H1 (cell line): Measurements from ENCODE around the gene DDX19B. TPM values are rescaled to one million over a fixed set of nuclear protein-coding genes. Genes with fewer than 3 reads are reported as not detected.

Source experiments
- CTCF ChIA-PET: fragments of 300-600 bp; sonication (Branson Sonifier 250); formaldehyde crosslinking; loops from one replicate; lab custom pipeline; 2021; ENCODE audit not compliant: partially characterized antibody; lab: Charles Lee
- POLR2A ChIA-PET: fragments of 300-600 bp; sonication (Branson Sonifier 250); formaldehyde crosslinking; loops from one replicate; lab custom pipeline; 2021; ENCODE audit warnings: inconsistent platforms; ENCODE audit not compliant: partially characterized antibody; lab: Charles Lee
- DNase-seq, 2 experiments: peaks; one replicate each; pipeline versions ENCODE4 v3.0.0 to v3.0.0-alpha.2; 2010 to 2022; ENCODE audit warnings: low spot score in 2 of 2, low read depth in 1 of 2, mixed read lengths in 1 of 2
- FAIRE-seq: peaks from 2 replicates; lab custom pipeline; 2011; peaks lifted over from hg19 to GRCh38; lab: Jason Lieb, UNC
- H2AFZ ChIP-seq: 2 replicates; pipeline ENCODE4 v1.8.1; 2012; ENCODE audit warnings: low read length, inconsistent platforms
- H2AK5ac ChIP-seq: 2 replicates; pipeline ENCODE4 v1.6.1; 2013; ENCODE audit warnings: low read depth, low read length
- H2BK120ac ChIP-seq: replicated peaks from 2 replicates; pipeline ENCODE3; 2013; ENCODE audit warnings: low read depth, low read length, inconsistent platforms
- H2BK12ac ChIP-seq: 2 replicates; pipeline ENCODE4 v1.6.1; 2013; ENCODE audit warnings: low read depth, low read length
- H2BK15ac ChIP-seq: 2 replicates; pipeline ENCODE4 v1.6.1; 2013; ENCODE audit warnings: low read length
- H2BK20ac ChIP-seq: 2 replicates; pipeline ENCODE4 v1.6.1; 2013; ENCODE audit warnings: low read length
- H2BK5ac ChIP-seq: 2 replicates; pipeline ENCODE4 v1.6.1; 2013; ENCODE audit warnings: low read depth, low read length
- H3K14ac ChIP-seq: 2 replicates; pipeline ENCODE4 v1.6.1; 2013; ENCODE audit warnings: inconsistent platforms; ENCODE audit not compliant: insufficient read length
- H3K18ac ChIP-seq: 2 replicates; pipeline ENCODE4 v1.6.1; 2013; ENCODE audit warnings: low read length; ENCODE audit errors: extremely low read depth
- H3K23ac ChIP-seq: 2 replicates; pipeline ENCODE4 v1.6.1; 2013; ENCODE audit warnings: inconsistent platforms; ENCODE audit not compliant: insufficient read length
- H3K23me2 ChIP-seq: 2 replicates; pipeline ENCODE4 v1.6.1; 2013; ENCODE audit warnings: low read depth, low read length
- H3K27ac ChIP-seq: 2 replicates; pipeline ENCODE4 v1.6.1; 2011; ENCODE audit warnings: low read depth, low read length, inconsistent platforms
- H3K27me3 ChIP-seq, 4 experiments: replicated peaks in 1 of 4; 1 replicate in 1 of 4; 2 replicates in 3 of 4; pipeline versions ENCODE4 v1.6.1 to v1.8.1; 2011 to 2013; ENCODE audit warnings: low read length in 3 of 4, mild to moderate bottlenecking in 3 of 4, inconsistent platforms in 2 of 4, mixed read lengths in 2 of 4, moderate library complexity in 1 of 4; ENCODE audit not compliant: control insufficient read depth in 3 of 4, insufficient read depth in 3 of 4; ENCODE audit errors: extremely low read depth in 1 of 4
- H3K36me3 ChIP-seq, 4 experiments: 2 replicates each; pipeline versions ENCODE4 v1.6.1 to v1.8.1; 2011 to 2013; ENCODE audit warnings: mild to moderate bottlenecking in 4 of 4, low read length in 3 of 4, moderate library complexity in 2 of 4, control low read depth in 1 of 4, inconsistent platforms in 1 of 4; ENCODE audit not compliant: insufficient read depth in 4 of 4, control insufficient read depth in 2 of 4
- H3K4ac ChIP-seq: replicated peaks from 2 replicates; pipeline ENCODE3; 2013; ENCODE audit warnings: low read length, low read depth, mixed read lengths, inconsistent platforms; ENCODE audit not compliant: insufficient read length
- H3K4me1 ChIP-seq, 4 experiments: replicated peaks in 1 of 4; 1 replicate in 1 of 4; 2 replicates in 3 of 4; pipeline versions ENCODE4 v1.6.1 to v1.8.1; 2011 to 2013; ENCODE audit warnings: low read length in 3 of 4, inconsistent platforms in 2 of 4, mixed read lengths in 1 of 4; ENCODE audit not compliant: insufficient read depth in 4 of 4, control insufficient read depth in 3 of 4
- H3K4me2 ChIP-seq, 2 experiments: 2 replicates each; pipeline versions ENCODE4 v1.6.1 to v1.8.1; 2011 to 2013; ENCODE audit warnings: low read depth in 2 of 2, low read length in 2 of 2, control low read depth in 1 of 2, inconsistent platforms in 1 of 2, mild to moderate bottlenecking in 1 of 2; ENCODE audit not compliant: insufficient read depth in 1 of 2
- H3K4me3 ChIP-seq, 4 experiments: fragments of 200-600, 300-600 bp in 1 of 4; sonication (generic), shearing (Covaris generic), sonication (Bioruptor Twin) in 1 of 4; 2 replicates each; pipeline versions ENCODE4 v1.5.1 to v1.8.1; 2011 to 2016; ENCODE audit warnings: low read length in 4 of 4, low read depth in 3 of 4, control low read depth in 2 of 4, inconsistent platforms in 2 of 4, mild to moderate bottlenecking in 2 of 4, mixed read lengths in 1 of 4, moderate library complexity in 1 of 4; ENCODE audit not compliant: insufficient read depth in 2 of 4; ENCODE audit errors: extremely low read depth in 1 of 4
- H3K56ac ChIP-seq: replicated peaks from 2 replicates; pipeline ENCODE3; 2013; ENCODE audit warnings: low read depth, mild to moderate bottlenecking, mixed read lengths, low read length, inconsistent platforms; ENCODE audit not compliant: insufficient read length
- H3K79me1 ChIP-seq: 2 replicates; pipeline ENCODE4 v1.6.1; 2013; ENCODE audit warnings: low read depth, low read length, control low read depth
- H3K79me2 ChIP-seq, 2 experiments: 2 replicates each; pipeline versions ENCODE4 v1.6.1 to v1.8.1; 2012 to 2013; ENCODE audit warnings: low read length in 2 of 2, mild to moderate bottlenecking in 2 of 2, inconsistent platforms in 1 of 2; ENCODE audit not compliant: insufficient read depth in 2 of 2, control insufficient read depth in 1 of 2
- H3K9ac ChIP-seq, 4 experiments: replicated peaks in 1 of 4; 1 replicate in 1 of 4; 2 replicates in 3 of 4; pipeline versions ENCODE4 v1.6.1 to v1.8.1; 2011 to 2013; ENCODE audit warnings: low read depth in 3 of 4, low read length in 3 of 4, control low read depth in 2 of 4, mild to moderate bottlenecking in 2 of 4, moderate library complexity in 2 of 4, inconsistent platforms in 1 of 4; ENCODE audit errors: extremely low read depth in 1 of 4
- H3K9me3 ChIP-seq, 2 experiments: 2 replicates each; pipeline versions ENCODE4 v1.6.1 to v1.8.1; 2012 to 2013; ENCODE audit warnings: mild to moderate bottlenecking in 2 of 2, moderate library complexity in 2 of 2, control low read depth in 1 of 2, inconsistent platforms in 1 of 2, low read depth in 1 of 2, low read length in 1 of 2, mixed read lengths in 1 of 2; ENCODE audit not compliant: insufficient read depth in 2 of 2
- H4K20me1 ChIP-seq, 2 experiments: replicated peaks in 1 of 2; 2 replicates each; pipeline versions ENCODE3 to v1.8.1; 2011 to 2013; ENCODE audit warnings: inconsistent platforms in 2 of 2, low read length in 2 of 2, mild to moderate bottlenecking in 1 of 2; ENCODE audit not compliant: insufficient read depth in 2 of 2, control insufficient read depth in 1 of 2
- H4K5ac ChIP-seq: 2 replicates; pipeline ENCODE4 v1.6.1; 2013; ENCODE audit warnings: low read length, low read depth, mixed read lengths, inconsistent platforms; ENCODE audit not compliant: insufficient read length
- H4K8ac ChIP-seq: 2 replicates; pipeline ENCODE4 v1.8.0; 2013; ENCODE audit warnings: mild to moderate bottlenecking, moderate library complexity, low read length, inconsistent platforms; ENCODE audit not compliant: insufficient read depth; ENCODE audit errors: extremely low read depth
- H4K91ac ChIP-seq: replicated peaks from 2 replicates; pipeline ENCODE3; 2013; ENCODE audit warnings: low read length, mixed read lengths, inconsistent platforms; ENCODE audit not compliant: insufficient read length
- BACH1 ChIP-seq: IDR thresholded peaks from 2 replicates; pipeline ENCODE4 v1.6.1; 2012; ENCODE audit warnings: low read length, improper control_type of control experiment
- CHD1 ChIP-seq: IDR thresholded peaks from 2 replicates; pipeline ENCODE4 v1.6.1; 2012; ENCODE audit warnings: low read depth, low read length, improper control_type of control experiment
- CTBP2 ChIP-seq: IDR thresholded peaks from 2 replicates; pipeline ENCODE4 v1.7.0; 2011; ENCODE audit warnings: borderline replicate concordance, mild to moderate bottlenecking, moderate library complexity, mixed read lengths, low read length; ENCODE audit not compliant: insufficient read depth, insufficient read length
- GABPA ChIP-seq: IDR thresholded peaks from 2 replicates; pipeline ENCODE4 v1.6.1; 2011; ENCODE audit warnings: mild to moderate bottlenecking, low read length, moderate library complexity, borderline replicate concordance; ENCODE audit not compliant: insufficient read depth
- KDM1A ChIP-seq: fragments of 200-600, 300-600 bp; sonication (generic); IDR thresholded peaks from 2 replicates; pipeline ENCODE4 v1.7.1; 2016; ENCODE audit warnings: mild to moderate bottlenecking, low read length, borderline replicate concordance
- POU5F1 ChIP-seq: IDR thresholded peaks from 2 replicates; pipeline ENCODE4 v1.6.1; 2011; ENCODE audit warnings: low read depth, mild to moderate bottlenecking, low read length, moderate library complexity
- SIX5 ChIP-seq: IDR thresholded peaks from 2 replicates; pipeline ENCODE4 v1.6.1; 2011; ENCODE audit warnings: mild to moderate bottlenecking, low read depth, low read length
- SP2 ChIP-seq: IDR thresholded peaks from 2 replicates; pipeline ENCODE4 v1.6.1; 2012; ENCODE audit warnings: mild to moderate bottlenecking, low read length, inconsistent platforms
- TAF7 ChIP-seq: optimal IDR thresholded peaks from 2 replicates; pipeline ENCODE3; 2011; ENCODE audit warnings: low read depth, mild to moderate bottlenecking, inconsistent platforms, low read length, moderate library complexity, borderline replicate concordance
- WGBS, 2 experiments: shearing (Covaris generic) in 1 of 2; methylation state at CpG; one replicate each; pipeline versions ENCODE4 v1.1.6 to v1.1.7; 2013 to 2015; ENCODE audit warnings: low lambda C conversion rate in 2 of 2, mixed read lengths in 2 of 2, inconsistent platforms in 1 of 2, low coverage in 1 of 2, missing lambda C conversion rate in 1 of 2; ENCODE audit not compliant: insufficient replicate concordance in 2 of 2, insufficient coverage in 1 of 2, insufficient read length in 1 of 2; ENCODE audit errors: extremely low coverage in 1 of 2, missing lambda C conversion rate in 1 of 2; 5-methylcytosine and 5-hydroxymethylcytosine counted together
- polyA plus RNA-seq, 7 experiments: library from polyadenylated mRNA; depleted of rRNA in 3 of 7; stranded (reverse) in 5 of 7; unstranded in 2 of 7; fragments of >200 nt in 5 of 7; fragments of 200-250 nt in 2 of 7; gene quantifications; 1 replicate in 5 of 7; 2 replicates in 1 of 7; 4 replicates in 1 of 7; pipeline versions ENCODE4 v1.2.1 to v1.2.3, GENCODE V29; 2011 to 2013; ENCODE audit warnings: missing spikeins in 2 of 7, mixed read lengths in 2 of 7
- total RNA-seq: library from RNA; stranded (reverse); fragmentation: NEBNext Ultra II Directional; extraction: Animal tissue kit (Norgen Biotek cat#: 25700); gene quantifications from 2 replicates; pipeline ENCODE4 v1.2.1, GENCODE V29; 2021
- TF ChIP-seq, protein P1 (sequence below), 3 experiments: IDR thresholded peaks; 1 replicate in 2 of 3; 2 replicates in 1 of 3; pipeline versions ENCODE4 v1.5.1 to v1.6.1; 2011; ENCODE audit warnings: low read length in 3 of 3, mild to moderate bottlenecking in 3 of 3, inconsistent platforms in 2 of 3, low read depth in 1 of 3, moderate library complexity in 1 of 3; ENCODE audit not compliant: insufficient read depth in 1 of 3; ENCODE audit errors: control extremely low read depth in 1 of 3

DDX19B gene
- total and polyA plus RNA-seq, 2 of the 8 experiments (the other 6 are each of a cell fraction or from before 2014, with no cell fraction given): 40.5 to 42.7 TPM

DNA sequence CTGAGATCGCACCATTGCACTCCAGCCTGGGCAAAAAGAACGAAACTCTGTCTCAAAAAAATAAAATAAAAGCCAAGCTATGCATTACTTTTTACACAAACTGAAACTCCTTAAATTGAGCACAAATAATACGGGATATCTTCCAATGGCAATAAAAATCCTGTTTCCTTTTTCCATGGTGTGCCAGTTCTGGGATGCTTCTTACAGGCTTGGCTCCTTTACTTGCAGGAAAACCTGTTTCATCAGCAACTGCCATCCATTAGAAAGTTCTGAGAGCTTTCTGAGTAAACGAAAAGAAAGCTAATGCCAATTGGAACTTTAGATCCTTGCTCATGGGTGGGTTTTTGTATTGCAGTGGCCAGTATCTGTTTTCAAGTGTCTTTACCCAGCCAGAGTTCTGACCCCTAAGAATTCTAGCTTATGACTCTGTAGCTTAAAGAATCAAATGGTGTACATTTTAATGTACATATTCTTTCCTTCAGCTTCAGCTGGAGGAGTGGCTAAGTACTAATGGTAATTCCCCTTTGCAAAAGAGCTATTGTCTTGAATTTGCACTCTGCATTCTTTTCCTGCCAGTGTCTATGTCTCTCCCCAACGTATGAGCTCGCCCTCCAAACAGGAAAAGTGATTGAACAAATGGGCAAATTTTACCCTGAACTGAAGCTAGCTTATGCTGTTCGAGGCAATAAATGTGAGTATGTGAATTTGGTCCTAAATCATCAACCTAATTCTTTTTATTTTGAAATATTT is 26.2 kb downstream of the DDX19B start:
- no peak overlapping the region for H3K27ac ChIP-seq
- H3K27me3 ChIP-seq: no peaks in the 10 kb centered on the region
- CTCF ChIA-PET: interaction anchor here (1.2 to 1.5 kb wide), 7 partner anchors 11 to 72 kb away, joined by 3 to 4 read pairs (median 3); partner anchors contain the start of gene DDX19A
- no peak overlapping the region for H2BK5ac ChIP-seq
- no peak overlapping the region for H2AFZ ChIP-seq
- no peak overlapping the region for H4K5ac ChIP-seq
- H3K23me2 ChIP-seq: no peaks in the 10 kb centered on the region
- H2BK12ac ChIP-seq: no peak overlapping the region
- no peak overlapping the region for H3K4me3 ChIP-seq
- no peaks in the 10 kb centered on the region for H3K79me2 ChIP-seq
- H3K36me3 ChIP-seq: peaks cover 2 to 15% (median 11%) of the 10 kb centered on the region in 4 experiments; a peak in 6 of 8 replicates
- H3K14ac ChIP-seq: no peak overlapping the region
- H2BK15ac ChIP-seq: no peak overlapping the region
- H4K8ac ChIP-seq: no peak overlapping the region
- H4K91ac ChIP-seq: no peak overlapping the region
- DNase-seq (no peak), FAIRE-seq (no peak)
- H3K23ac ChIP-seq: no peak overlapping the region
- POLR2A ChIA-PET: interaction anchor here (0.8 to 2.2 kb wide), 8 partner anchors 8 to 251 kb away, joined by 3 to 7 read pairs (median 5); partner anchors contain the start of genes DDX19A and DDX19B
- H2BK120ac ChIP-seq: no peak overlapping the region
- H4K20me1 ChIP-seq: no peaks in the 10 kb centered on the region
- WGBS, 2 experiments: 95% methylated on average over 7 of the region's 7 CpGs; no CpG with 5 or more reads in 1 of the 2 experiments
- no peaks in the 10 kb centered on the region; the same call in 1 of the 2 replicates for H3K79me1 ChIP-seq
- no peak overlapping the region for H2AK5ac ChIP-seq
- H3K9ac ChIP-seq: no peak overlapping the region
- no peak overlapping the region for H3K4ac ChIP-seq
- H3K9me3 ChIP-seq: no peaks in the 10 kb centered on the region
- H3K18ac ChIP-seq: no peak overlapping the region
- H2BK20ac ChIP-seq: no peak overlapping the region
- no peaks in the 10 kb centered on the region for H3K4me1 ChIP-seq
- H3K4me2 ChIP-seq: no peak overlapping the region
- H3K56ac ChIP-seq: no peak overlapping the region
- TF ChIP-seq BACH1 (no peak), CTBP2 (no peak), CHD1 (no peak), POU5F1 (no peak), KDM1A (no peak), TAF7 (no peak), SP2 (no peak), GABPA (no peak), SIX5 (no peak)
- TF ChIP-seq, protein P1, sequence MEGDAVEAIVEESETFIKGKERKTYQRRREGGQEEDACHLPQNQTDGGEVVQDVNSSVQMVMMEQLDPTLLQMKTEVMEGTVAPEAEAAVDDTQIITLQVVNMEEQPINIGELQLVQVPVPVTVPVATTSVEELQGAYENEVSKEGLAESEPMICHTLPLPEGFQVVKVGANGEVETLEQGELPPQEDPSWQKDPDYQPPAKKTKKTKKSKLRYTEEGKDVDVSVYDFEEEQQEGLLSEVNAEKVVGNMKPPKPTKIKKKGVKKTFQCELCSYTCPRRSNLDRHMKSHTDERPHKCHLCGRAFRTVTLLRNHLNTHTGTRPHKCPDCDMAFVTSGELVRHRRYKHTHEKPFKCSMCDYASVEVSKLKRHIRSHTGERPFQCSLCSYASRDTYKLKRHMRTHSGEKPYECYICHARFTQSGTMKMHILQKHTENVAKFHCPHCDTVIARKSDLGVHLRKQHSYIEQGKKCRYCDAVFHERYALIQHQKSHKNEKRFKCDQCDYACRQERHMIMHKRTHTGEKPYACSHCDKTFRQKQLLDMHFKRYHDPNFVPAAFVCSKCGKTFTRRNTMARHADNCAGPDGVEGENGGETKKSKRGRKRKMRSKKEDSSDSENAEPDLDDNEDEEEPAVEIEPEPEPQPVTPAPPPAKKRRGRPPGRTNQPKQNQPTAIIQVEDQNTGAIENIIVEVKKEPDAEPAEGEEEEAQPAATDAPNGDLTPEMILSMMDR (IDR thresholded peaks at IDR 0.05; ENCODE audit: control extremely low read depth in 1 of 3, insufficient read depth in 1 of 3, low read depth in 1 of 3, low read length in 3 of 3): no peak
